Measurements from ENCODE around the gene TAF3.

GRCh38 chr10:8063935-8064334 is 245.6 kb downstream of the TAF3 start:
- TF ChIP-seq CTCF (tag by site-specific recombination; IDR thresholded peaks at IDR 0.05) (no peak), ZBTB21 (tag by site-specific recombination; IDR thresholded peaks at IDR 0.05) (no peak), ZNF174 (tag by site-specific recombination; IDR thresholded peaks at IDR 0.05) (no peak), MEIS1 (CRISPR knock-in tag; IDR thresholded peaks at IDR 0.05; ENCODE audit: borderline replicate concordance) (no peak)
- TF ChIP-seq, protein P1, sequence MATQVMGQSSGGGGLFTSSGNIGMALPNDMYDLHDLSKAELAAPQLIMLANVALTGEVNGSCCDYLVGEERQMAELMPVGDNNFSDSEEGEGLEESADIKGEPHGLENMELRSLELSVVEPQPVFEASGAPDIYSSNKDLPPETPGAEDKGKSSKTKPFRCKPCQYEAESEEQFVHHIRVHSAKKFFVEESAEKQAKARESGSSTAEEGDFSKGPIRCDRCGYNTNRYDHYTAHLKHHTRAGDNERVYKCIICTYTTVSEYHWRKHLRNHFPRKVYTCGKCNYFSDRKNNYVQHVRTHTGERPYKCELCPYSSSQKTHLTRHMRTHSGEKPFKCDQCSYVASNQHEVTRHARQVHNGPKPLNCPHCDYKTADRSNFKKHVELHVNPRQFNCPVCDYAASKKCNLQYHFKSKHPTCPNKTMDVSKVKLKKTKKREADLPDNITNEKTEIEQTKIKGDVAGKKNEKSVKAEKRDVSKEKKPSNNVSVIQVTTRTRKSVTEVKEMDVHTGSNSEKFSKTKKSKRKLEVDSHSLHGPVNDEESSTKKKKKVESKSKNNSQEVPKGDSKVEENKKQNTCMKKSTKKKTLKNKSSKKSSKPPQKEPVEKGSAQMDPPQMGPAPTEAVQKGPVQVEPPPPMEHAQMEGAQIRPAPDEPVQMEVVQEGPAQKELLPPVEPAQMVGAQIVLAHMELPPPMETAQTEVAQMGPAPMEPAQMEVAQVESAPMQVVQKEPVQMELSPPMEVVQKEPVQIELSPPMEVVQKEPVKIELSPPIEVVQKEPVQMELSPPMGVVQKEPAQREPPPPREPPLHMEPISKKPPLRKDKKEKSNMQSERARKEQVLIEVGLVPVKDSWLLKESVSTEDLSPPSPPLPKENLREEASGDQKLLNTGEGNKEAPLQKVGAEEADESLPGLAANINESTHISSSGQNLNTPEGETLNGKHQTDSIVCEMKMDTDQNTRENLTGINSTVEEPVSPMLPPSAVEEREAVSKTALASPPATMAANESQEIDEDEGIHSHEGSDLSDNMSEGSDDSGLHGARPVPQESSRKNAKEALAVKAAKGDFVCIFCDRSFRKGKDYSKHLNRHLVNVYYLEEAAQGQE (tag by site-specific recombination; IDR thresholded peaks at IDR 0.05): no peak

Data from HEK293 (cell line).